GM18870 (cell line): ENCODE data around the gene GYS2.

Experiments used
- ATAC-seq: cut with Tn5 transposase; IDR thresholded peaks from one replicate; pipeline ENCODE4 v1.9.1; 2021; ENCODE audit warnings: moderate library complexity; ENCODE audit not compliant: unreplicated experiment

GYS2 gene

DNA sequence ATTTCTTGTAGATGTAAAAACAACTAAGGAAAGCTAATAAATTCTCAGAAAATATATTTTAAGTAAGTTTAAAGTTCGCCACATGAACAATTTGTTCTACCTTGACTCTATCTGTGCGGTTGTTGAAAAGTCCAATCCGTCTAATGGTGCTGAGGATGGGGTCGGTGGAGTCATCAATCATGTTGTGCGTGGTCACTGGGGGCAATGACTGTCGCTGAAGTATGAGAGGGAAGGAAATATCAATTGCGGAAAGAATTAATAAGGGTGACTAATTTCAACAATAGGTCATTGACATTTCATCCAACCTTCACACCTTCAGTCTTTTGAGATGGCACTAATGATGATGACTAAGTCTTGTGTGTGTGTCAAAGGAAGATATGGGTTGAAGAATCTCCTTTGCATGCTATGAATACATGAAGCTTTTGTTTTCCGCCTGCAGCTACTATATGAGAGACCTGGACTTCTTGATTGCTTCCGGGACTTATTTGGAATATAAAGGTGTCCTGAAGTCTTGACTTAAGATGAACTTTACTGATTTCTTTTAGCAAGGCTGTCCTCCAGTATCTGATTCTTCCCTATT, 46.5 kb downstream of the GYS2 start:
- ATAC-seq: no peak

- no peak for ATAC-seq
Observed at GRCh38 chr12:21553329-21553675, 51.3 kb downstream of the GYS2 start.

GRCh38 chr12:21552635-21553328, 51.9 kb downstream of the GYS2 start:
- no peak for ATAC-seq

DNA sequence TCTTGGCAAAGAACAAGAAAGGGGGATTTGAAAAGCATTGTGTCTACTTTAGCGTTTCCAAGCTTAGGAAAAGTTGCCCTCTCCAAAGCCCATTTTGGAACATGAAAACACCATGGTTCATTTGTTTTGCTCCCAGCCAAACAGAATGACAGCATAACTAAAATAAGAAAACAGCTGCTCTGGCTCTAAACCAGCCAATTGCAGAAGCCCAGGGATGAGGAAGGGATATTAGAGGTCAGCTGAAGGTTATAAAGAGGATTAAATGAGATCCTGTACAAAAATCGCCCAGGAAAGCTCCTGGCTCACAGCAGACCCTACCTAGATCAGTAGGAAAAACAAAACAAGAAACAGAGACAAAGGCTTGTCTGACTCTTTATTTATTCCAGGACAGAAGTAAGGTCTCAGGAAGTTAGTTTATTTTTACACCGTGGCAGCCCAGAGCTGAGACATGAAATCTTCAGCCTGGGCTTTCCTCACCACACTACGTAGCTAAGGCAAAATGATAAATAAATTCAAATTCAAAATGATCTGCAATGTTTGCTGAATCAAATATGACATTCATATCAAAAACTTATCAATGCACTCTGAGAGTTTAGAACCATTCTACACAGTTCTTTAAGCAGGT, 52.7 kb downstream of the GYS2 start:
- no peak for ATAC-seq

GRCh38 chr12:21547437-21547836, 57.2 kb downstream of the GYS2 start:
- ATAC-seq: no peak

DNA sequence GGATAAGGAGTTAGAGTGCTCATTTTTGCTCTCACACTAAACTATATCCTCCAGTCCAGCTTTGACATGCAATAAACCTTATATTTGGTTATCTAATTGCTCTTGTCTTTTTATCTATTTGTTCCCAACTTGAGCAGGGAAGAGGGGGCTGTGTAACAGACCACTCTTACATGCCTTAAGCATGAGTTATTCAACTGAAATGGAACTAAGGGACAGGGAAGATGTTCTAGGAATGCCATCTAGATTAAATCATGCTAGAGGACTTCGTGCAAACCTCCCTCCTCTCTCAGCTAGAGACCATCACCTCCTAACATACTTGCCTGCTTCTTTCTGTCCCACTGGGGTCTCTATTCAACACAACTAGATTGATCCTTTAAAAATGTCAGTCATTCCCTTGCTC, 57.9 kb downstream of the GYS2 start:
- ATAC-seq: no peak

- no peak for ATAC-seq
Observed at GRCh38 chr12:21545557-21545956, 59.1 kb downstream of the GYS2 start.

DNA sequence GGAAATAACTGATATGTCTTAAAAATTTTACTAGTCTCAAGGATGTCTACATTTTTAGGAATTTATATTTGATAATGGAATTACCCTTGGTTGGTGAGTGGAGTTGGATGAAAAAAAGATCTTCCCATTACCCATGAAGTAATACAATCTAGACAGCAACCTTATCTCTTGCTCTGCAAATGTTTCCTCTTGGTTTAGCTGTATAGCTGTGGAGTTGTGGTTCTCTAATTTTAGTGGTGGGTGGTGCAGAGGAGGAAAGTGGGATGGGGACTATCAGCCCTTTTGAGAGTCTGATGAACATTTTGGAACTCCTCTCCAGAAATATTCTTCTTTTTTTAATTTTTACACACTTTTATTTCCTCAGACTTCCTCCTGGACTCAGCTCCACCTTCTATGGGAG, 61.5 kb downstream of the GYS2 start:
- no peak for ATAC-seq

GRCh38 chr12:21542403-21542802, 62.2 kb downstream of the GYS2 start:
- ATAC-seq: no peak

DNA sequence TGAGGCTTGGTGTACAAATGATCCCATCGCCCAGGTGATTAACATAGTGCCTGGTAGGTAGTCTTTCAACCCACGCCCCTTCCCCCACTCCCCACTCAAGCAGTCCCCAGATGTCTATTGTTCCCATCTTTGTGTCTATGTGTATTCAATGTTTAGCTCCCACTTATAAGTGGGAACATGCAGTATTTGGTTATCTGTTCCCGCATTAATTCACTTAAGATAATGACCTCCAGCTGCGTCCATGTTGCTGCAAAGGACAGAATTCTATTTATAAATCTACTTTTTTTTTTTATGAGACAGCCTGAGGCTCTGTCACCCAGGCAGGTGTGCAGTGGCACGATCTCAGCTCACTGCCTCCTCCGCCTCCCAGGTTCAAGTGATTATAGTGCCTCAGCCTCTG, 62.9 kb downstream of the GYS2 start:
- no peak for ATAC-seq

DNA sequence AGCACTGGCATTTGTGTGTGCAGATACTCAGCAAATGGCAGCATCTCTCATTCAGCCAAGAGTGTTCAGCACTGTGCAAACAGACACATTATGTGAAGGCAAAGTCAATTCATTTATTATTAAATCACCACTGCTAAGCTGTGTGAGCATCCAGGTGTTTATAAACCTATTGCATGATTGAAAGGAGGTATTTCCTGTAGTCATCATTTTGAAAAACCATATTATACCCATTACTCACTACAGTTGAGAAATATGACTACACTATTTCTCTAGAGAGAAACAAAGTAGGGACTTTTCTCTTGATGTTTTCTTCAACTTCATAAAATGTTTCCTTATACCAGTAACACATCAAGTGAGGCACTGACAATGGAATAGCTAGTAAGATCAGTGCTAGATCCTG, 64.8 kb downstream of the GYS2 start:
- ATAC-seq: no peak

DNA sequence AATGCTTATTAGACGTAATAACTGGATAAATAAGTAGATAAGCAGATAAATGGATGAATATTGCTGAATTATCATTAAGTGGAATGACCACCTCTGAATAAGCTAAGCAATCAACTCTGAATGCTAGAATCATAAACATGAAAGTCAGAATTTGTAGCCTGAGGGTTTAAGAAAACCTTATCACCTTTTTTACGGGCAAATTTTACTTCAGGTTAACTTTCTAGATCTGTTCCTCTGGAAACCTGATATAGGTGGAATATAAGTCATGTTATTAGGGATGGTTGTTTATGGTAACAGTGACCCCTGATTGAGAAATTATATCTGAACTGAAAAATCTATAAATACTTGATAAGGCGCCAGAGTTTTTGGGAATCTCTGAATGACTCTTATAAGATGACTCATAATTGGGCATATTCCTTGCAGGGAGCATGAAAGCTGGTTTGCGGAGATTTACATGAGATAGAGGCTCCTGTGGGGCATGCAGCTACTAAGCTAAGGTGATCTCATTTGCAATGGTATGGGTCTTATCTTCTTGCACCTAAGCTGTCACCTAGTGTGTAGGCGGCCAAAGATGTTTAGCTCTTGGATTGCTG, 66.5 kb downstream of the GYS2 start:
- ATAC-seq: no peak

DNA sequence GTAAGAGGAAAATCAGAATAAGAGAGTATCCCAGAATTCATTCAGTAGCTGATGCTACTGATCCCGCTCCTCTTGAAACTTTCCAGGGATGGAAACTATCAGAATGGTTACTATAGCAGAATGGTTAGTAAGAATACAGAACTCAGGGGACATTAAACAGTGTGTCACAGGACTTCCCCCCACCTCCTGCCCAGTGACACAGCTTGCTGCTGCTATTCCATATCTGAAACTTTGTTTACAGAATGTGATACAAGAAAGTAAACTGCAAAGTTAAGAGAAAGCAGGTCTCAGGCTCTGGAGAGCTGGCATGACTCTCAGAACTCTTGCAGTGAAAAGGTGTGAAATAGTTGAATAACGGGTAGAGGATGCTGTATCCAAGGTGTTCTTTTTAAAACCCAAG, 75.2 kb downstream of the GYS2 start:
- no peak for ATAC-seq

DNA sequence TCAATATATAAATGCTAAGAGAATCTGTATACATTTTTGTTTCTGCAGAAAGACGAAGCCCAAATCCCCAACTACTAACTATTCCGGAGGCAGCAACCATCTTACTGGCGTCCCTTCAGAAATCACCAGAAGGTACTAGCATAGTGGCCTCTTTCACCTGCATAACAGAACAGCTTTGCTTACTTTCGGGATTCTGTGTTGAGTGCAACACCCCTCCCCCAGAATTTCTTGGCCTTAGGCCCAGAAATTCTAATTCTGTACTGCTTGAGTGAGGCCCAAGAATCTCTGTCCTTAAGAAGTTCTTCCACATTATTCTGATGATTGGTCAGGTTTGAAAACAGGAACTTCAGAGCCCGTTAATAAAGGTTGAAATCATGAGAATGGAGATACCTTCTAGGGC, 75.7 kb downstream of the GYS2 start:
- no peak for ATAC-seq

GRCh38 chr12:21527451-21528180, 77.0 kb downstream of the GYS2 start:
- ATAC-seq: peak; percentile 92

DNA sequence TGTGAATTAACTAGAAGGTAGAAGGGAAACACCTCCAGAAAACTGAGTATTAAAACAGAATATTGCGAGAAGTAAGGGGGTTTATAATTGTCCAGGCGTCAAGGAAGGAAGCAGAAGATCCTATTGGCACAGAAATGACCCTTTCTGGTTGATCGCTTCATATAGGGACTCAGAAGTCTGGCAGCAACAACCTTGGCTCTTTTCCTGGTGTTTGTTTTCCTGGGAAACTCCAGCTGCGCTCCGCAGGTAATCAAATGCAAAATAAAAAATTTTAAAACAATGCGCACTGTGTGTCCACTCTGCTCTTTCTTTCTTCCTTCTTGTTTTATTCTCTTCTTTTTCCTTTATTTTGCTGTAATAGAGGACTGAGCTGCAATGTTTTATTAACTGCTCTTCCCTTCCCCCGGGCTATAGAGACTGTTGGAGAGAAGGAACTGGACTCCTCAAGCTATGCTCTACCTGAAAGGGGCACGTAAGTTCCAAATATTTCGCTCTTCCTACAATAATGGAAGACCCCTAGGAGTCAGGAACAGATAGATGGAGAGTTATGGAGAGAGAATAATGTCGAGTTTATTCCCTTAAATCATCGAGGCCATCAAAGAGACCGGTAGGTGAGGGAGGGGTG, 77.8 kb downstream of the GYS2 start:
- ATAC-seq: no peak

DNA sequence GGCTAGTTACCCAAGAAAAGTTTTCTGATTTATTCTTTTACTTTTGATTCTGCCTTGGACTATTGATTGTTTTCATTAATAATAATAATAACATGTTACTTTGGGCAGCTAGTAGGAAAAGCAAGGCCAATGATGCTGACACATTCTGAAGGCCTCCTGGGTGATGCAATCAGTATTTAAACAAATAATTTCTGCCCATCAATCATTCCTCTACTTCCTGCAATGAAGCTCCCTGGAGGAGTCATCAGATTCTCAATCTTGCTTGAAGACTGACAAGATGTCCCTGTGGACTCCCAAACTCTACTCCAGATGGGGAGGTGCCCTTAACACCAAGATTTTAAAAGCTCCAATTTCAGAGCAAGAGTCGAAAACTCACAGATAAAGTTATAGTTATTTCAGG, 78.6 kb downstream of the GYS2 start, which contains the start of gene SPX:
Gene SPX (plus strand): TSS at position 244 of the 400 bp plus-strand sequence. CDS start 177 bp downstream, outside the sequence.
- no peak for ATAC-seq

GRCh38 chr12:21523148-21523547, 81.5 kb downstream of the GYS2 start:
- no peak for ATAC-seq

DNA sequence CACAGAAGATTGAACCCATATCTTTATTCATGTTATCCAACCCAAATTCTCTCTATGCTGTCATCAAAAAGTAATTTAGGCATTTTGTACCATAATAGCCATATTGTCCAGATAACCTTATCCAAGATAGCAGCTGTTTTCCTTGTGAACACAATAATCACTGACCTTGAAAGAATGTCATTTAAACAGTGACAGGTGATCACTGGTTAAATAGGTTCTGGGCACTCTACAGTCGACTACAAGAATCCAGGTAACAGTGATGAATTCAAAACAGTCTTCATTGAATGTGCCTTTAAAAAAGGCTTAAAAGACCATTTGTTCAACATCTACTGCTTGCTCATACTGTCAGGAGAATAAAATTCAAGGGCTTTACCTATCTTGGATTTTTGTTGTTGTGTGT, 83.1 kb downstream of the GYS2 start:
- no peak for ATAC-seq

GRCh38 chr12:21518451-21518850, 86.2 kb downstream of the GYS2 start:
- ATAC-seq: no peak

- ATAC-seq: no peak
Observed at GRCh38 chr12:21516281-21516680, 88.4 kb downstream of the GYS2 start.
